H1 (cell line): ENCODE data around the gene TRIM62. TPM values are rescaled to one million over a fixed set of nuclear protein-coding genes. Genes with fewer than 3 reads are reported as not detected.

Source experiments
- CTCF ChIA-PET: fragments of 300-600 bp; sonication (Branson Sonifier 250); formaldehyde crosslinking; loops from one replicate; lab custom pipeline; 2021; ENCODE audit not compliant: partially characterized antibody; lab: Charles Lee
- POLR2A ChIA-PET: fragments of 300-600 bp; sonication (Branson Sonifier 250); formaldehyde crosslinking; loops from one replicate; lab custom pipeline; 2021; ENCODE audit warnings: inconsistent platforms; ENCODE audit not compliant: partially characterized antibody; lab: Charles Lee
- DNase-seq, 2 experiments: peaks; one replicate each; pipeline versions ENCODE4 v3.0.0 to v3.0.0-alpha.2; 2010 to 2022; ENCODE audit warnings: low spot score in 2 of 2, low read depth in 1 of 2, mixed read lengths in 1 of 2
- FAIRE-seq: peaks from 2 replicates; lab custom pipeline; 2011; peaks lifted over from hg19 to GRCh38; lab: Jason Lieb, UNC
- H2AFZ ChIP-seq: 2 replicates; pipeline ENCODE4 v1.8.1; 2012; ENCODE audit warnings: low read length, inconsistent platforms
- H2AK5ac ChIP-seq: 2 replicates; pipeline ENCODE4 v1.6.1; 2013; ENCODE audit warnings: low read depth, low read length
- H2BK120ac ChIP-seq: replicated peaks from 2 replicates; pipeline ENCODE3; 2013; ENCODE audit warnings: low read depth, low read length, inconsistent platforms
- H2BK12ac ChIP-seq: 2 replicates; pipeline ENCODE4 v1.6.1; 2013; ENCODE audit warnings: low read depth, low read length
- H2BK15ac ChIP-seq: 2 replicates; pipeline ENCODE4 v1.6.1; 2013; ENCODE audit warnings: low read length
- H2BK20ac ChIP-seq: 2 replicates; pipeline ENCODE4 v1.6.1; 2013; ENCODE audit warnings: low read length
- H2BK5ac ChIP-seq: 2 replicates; pipeline ENCODE4 v1.6.1; 2013; ENCODE audit warnings: low read depth, low read length
- H3K14ac ChIP-seq: 2 replicates; pipeline ENCODE4 v1.6.1; 2013; ENCODE audit warnings: inconsistent platforms; ENCODE audit not compliant: insufficient read length
- H3K18ac ChIP-seq: 2 replicates; pipeline ENCODE4 v1.6.1; 2013; ENCODE audit warnings: low read length; ENCODE audit errors: extremely low read depth
- H3K23ac ChIP-seq: 2 replicates; pipeline ENCODE4 v1.6.1; 2013; ENCODE audit warnings: inconsistent platforms; ENCODE audit not compliant: insufficient read length
- H3K23me2 ChIP-seq: 2 replicates; pipeline ENCODE4 v1.6.1; 2013; ENCODE audit warnings: low read depth, low read length
- H3K27ac ChIP-seq: 2 replicates; pipeline ENCODE4 v1.6.1; 2011; ENCODE audit warnings: low read depth, low read length, inconsistent platforms
- H3K27me3 ChIP-seq, 4 experiments: replicated peaks in 1 of 4; 1 replicate in 1 of 4; 2 replicates in 3 of 4; pipeline versions ENCODE4 v1.6.1 to v1.8.1; 2011 to 2013; ENCODE audit warnings: low read length in 3 of 4, mild to moderate bottlenecking in 3 of 4, inconsistent platforms in 2 of 4, mixed read lengths in 2 of 4, moderate library complexity in 1 of 4; ENCODE audit not compliant: control insufficient read depth in 3 of 4, insufficient read depth in 3 of 4; ENCODE audit errors: extremely low read depth in 1 of 4
- H3K36me3 ChIP-seq, 4 experiments: 2 replicates each; pipeline versions ENCODE4 v1.6.1 to v1.8.1; 2011 to 2013; ENCODE audit warnings: mild to moderate bottlenecking in 4 of 4, low read length in 3 of 4, moderate library complexity in 2 of 4, control low read depth in 1 of 4, inconsistent platforms in 1 of 4; ENCODE audit not compliant: insufficient read depth in 4 of 4, control insufficient read depth in 2 of 4
- H3K4ac ChIP-seq: replicated peaks from 2 replicates; pipeline ENCODE3; 2013; ENCODE audit warnings: low read length, low read depth, mixed read lengths, inconsistent platforms; ENCODE audit not compliant: insufficient read length
- H3K4me1 ChIP-seq, 4 experiments: replicated peaks in 1 of 4; 1 replicate in 1 of 4; 2 replicates in 3 of 4; pipeline versions ENCODE4 v1.6.1 to v1.8.1; 2011 to 2013; ENCODE audit warnings: low read length in 3 of 4, inconsistent platforms in 2 of 4, mixed read lengths in 1 of 4; ENCODE audit not compliant: insufficient read depth in 4 of 4, control insufficient read depth in 3 of 4
- H3K4me2 ChIP-seq, 2 experiments: 2 replicates each; pipeline versions ENCODE4 v1.6.1 to v1.8.1; 2011 to 2013; ENCODE audit warnings: low read depth in 2 of 2, low read length in 2 of 2, control low read depth in 1 of 2, inconsistent platforms in 1 of 2, mild to moderate bottlenecking in 1 of 2; ENCODE audit not compliant: insufficient read depth in 1 of 2
- H3K4me3 ChIP-seq, 4 experiments: fragments of 200-600, 300-600 bp in 1 of 4; sonication (generic), shearing (Covaris generic), sonication (Bioruptor Twin) in 1 of 4; 2 replicates each; pipeline versions ENCODE4 v1.5.1 to v1.8.1; 2011 to 2016; ENCODE audit warnings: low read length in 4 of 4, low read depth in 3 of 4, control low read depth in 2 of 4, inconsistent platforms in 2 of 4, mild to moderate bottlenecking in 2 of 4, mixed read lengths in 1 of 4, moderate library complexity in 1 of 4; ENCODE audit not compliant: insufficient read depth in 2 of 4; ENCODE audit errors: extremely low read depth in 1 of 4
- H3K56ac ChIP-seq: replicated peaks from 2 replicates; pipeline ENCODE3; 2013; ENCODE audit warnings: low read depth, mild to moderate bottlenecking, mixed read lengths, low read length, inconsistent platforms; ENCODE audit not compliant: insufficient read length
- H3K79me1 ChIP-seq: 2 replicates; pipeline ENCODE4 v1.6.1; 2013; ENCODE audit warnings: low read depth, low read length, control low read depth
- H3K79me2 ChIP-seq, 2 experiments: 2 replicates each; pipeline versions ENCODE4 v1.6.1 to v1.8.1; 2012 to 2013; ENCODE audit warnings: low read length in 2 of 2, mild to moderate bottlenecking in 2 of 2, inconsistent platforms in 1 of 2; ENCODE audit not compliant: insufficient read depth in 2 of 2, control insufficient read depth in 1 of 2
- H3K9ac ChIP-seq, 4 experiments: replicated peaks in 1 of 4; 1 replicate in 1 of 4; 2 replicates in 3 of 4; pipeline versions ENCODE4 v1.6.1 to v1.8.1; 2011 to 2013; ENCODE audit warnings: low read depth in 3 of 4, low read length in 3 of 4, control low read depth in 2 of 4, mild to moderate bottlenecking in 2 of 4, moderate library complexity in 2 of 4, inconsistent platforms in 1 of 4; ENCODE audit errors: extremely low read depth in 1 of 4
- H3K9me3 ChIP-seq, 2 experiments: 2 replicates each; pipeline versions ENCODE4 v1.6.1 to v1.8.1; 2012 to 2013; ENCODE audit warnings: mild to moderate bottlenecking in 2 of 2, moderate library complexity in 2 of 2, control low read depth in 1 of 2, inconsistent platforms in 1 of 2, low read depth in 1 of 2, low read length in 1 of 2, mixed read lengths in 1 of 2; ENCODE audit not compliant: insufficient read depth in 2 of 2
- H4K20me1 ChIP-seq, 2 experiments: replicated peaks in 1 of 2; 2 replicates each; pipeline versions ENCODE3 to v1.8.1; 2011 to 2013; ENCODE audit warnings: inconsistent platforms in 2 of 2, low read length in 2 of 2, mild to moderate bottlenecking in 1 of 2; ENCODE audit not compliant: insufficient read depth in 2 of 2, control insufficient read depth in 1 of 2
- H4K5ac ChIP-seq: 2 replicates; pipeline ENCODE4 v1.6.1; 2013; ENCODE audit warnings: low read length, low read depth, mixed read lengths, inconsistent platforms; ENCODE audit not compliant: insufficient read length
- H4K8ac ChIP-seq: 2 replicates; pipeline ENCODE4 v1.8.0; 2013; ENCODE audit warnings: mild to moderate bottlenecking, moderate library complexity, low read length, inconsistent platforms; ENCODE audit not compliant: insufficient read depth; ENCODE audit errors: extremely low read depth
- H4K91ac ChIP-seq: replicated peaks from 2 replicates; pipeline ENCODE3; 2013; ENCODE audit warnings: low read length, mixed read lengths, inconsistent platforms; ENCODE audit not compliant: insufficient read length
- BRCA1 ChIP-seq: IDR thresholded peaks from 2 replicates; pipeline ENCODE4 v1.6.1; 2012; ENCODE audit warnings: low read depth, low read length, improper control_type of control experiment
- CEBPB ChIP-seq: IDR thresholded peaks from 2 replicates; pipeline ENCODE4 v1.6.1; 2012; ENCODE audit warnings: low read depth, low read length
- CHD1 ChIP-seq: IDR thresholded peaks from 2 replicates; pipeline ENCODE4 v1.6.1; 2012; ENCODE audit warnings: low read depth, low read length, improper control_type of control experiment
- CTBP2 ChIP-seq: IDR thresholded peaks from 2 replicates; pipeline ENCODE4 v1.7.0; 2011; ENCODE audit warnings: borderline replicate concordance, mild to moderate bottlenecking, moderate library complexity, mixed read lengths, low read length; ENCODE audit not compliant: insufficient read depth, insufficient read length
- E2F6 ChIP-seq: IDR thresholded peaks from 2 replicates; pipeline ENCODE4 v1.6.1; 2012; ENCODE audit warnings: inconsistent platforms
- PHF8 ChIP-seq: fragments of 200-600 bp; sonication (generic); conservative IDR thresholded peaks from 2 replicates; pipeline ENCODE4 v1.7.1; 2012; ENCODE audit warnings: low read depth, mild to moderate bottlenecking, inconsistent platforms, low read length, moderate library complexity
- POU5F1 ChIP-seq: IDR thresholded peaks from 2 replicates; pipeline ENCODE4 v1.6.1; 2011; ENCODE audit warnings: low read depth, mild to moderate bottlenecking, low read length, moderate library complexity
- RBBP5 ChIP-seq: IDR thresholded peaks from 2 replicates; pipeline ENCODE4 v1.7.1; 2012; ENCODE audit warnings: low read depth, mild to moderate bottlenecking, inconsistent platforms, low read length, moderate library complexity, borderline replicate concordance
- SAP30 ChIP-seq: fragments of 300-600 bp; sonication (generic); IDR thresholded peaks from 2 replicates; pipeline ENCODE4 v1.7.1; 2012; ENCODE audit warnings: low read length, moderate library complexity, mild to moderate bottlenecking, inconsistent platforms; ENCODE audit not compliant: insufficient read depth, insufficient replicate concordance
- YY1 ChIP-seq: IDR thresholded peaks from 2 replicates; pipeline ENCODE4 v1.6.1; 2011; ENCODE audit warnings: low read depth, mild to moderate bottlenecking, low read length
- WGBS, 2 experiments: shearing (Covaris generic) in 1 of 2; methylation state at CpG; one replicate each; pipeline versions ENCODE4 v1.1.6 to v1.1.7; 2013 to 2015; ENCODE audit warnings: low lambda C conversion rate in 2 of 2, mixed read lengths in 2 of 2, inconsistent platforms in 1 of 2, low coverage in 1 of 2, missing lambda C conversion rate in 1 of 2; ENCODE audit not compliant: insufficient replicate concordance in 2 of 2, insufficient coverage in 1 of 2, insufficient read length in 1 of 2; ENCODE audit errors: extremely low coverage in 1 of 2, missing lambda C conversion rate in 1 of 2; 5-methylcytosine and 5-hydroxymethylcytosine counted together
- polyA plus RNA-seq, 7 experiments: library from polyadenylated mRNA; depleted of rRNA in 3 of 7; stranded (reverse) in 5 of 7; unstranded in 2 of 7; fragments of >200 nt in 5 of 7; fragments of 200-250 nt in 2 of 7; gene quantifications; 1 replicate in 5 of 7; 2 replicates in 1 of 7; 4 replicates in 1 of 7; pipeline versions ENCODE4 v1.2.1 to v1.2.3, GENCODE V29; 2011 to 2013; ENCODE audit warnings: missing spikeins in 2 of 7, mixed read lengths in 2 of 7
- total RNA-seq: library from RNA; stranded (reverse); fragmentation: NEBNext Ultra II Directional; extraction: Animal tissue kit (Norgen Biotek cat#: 25700); gene quantifications from 2 replicates; pipeline ENCODE4 v1.2.1, GENCODE V29; 2021

Gene TRIM62
- total and polyA plus RNA-seq, 2 of the 8 experiments (the other 6 are each of a cell fraction or from before 2014, with no cell fraction given) = 6.3 to 10.8 TPM

GRCh38 chr1:33152685-33153432, 29.0 kb downstream of the TRIM62 start:
- no peaks in the 10 kb centered on the region for H3K79me2 ChIP-seq
- no peak overlapping the region for H3K23ac ChIP-seq
- H2BK20ac ChIP-seq = peak overlapping the region; percentile 94; the same call in 1 of the 2 replicates
- peak overlapping the region; percentile 9 to 30; a peak in 3 of 4 replicates for H3K4me2 ChIP-seq
- H2BK120ac ChIP-seq = peak overlapping the region; percentile 78
- CTCF ChIA-PET = interaction anchor here (0.9 to 4.7 kb wide), 8 partner anchors 9 to 143 kb away, joined by 3 to 47 read pairs (median 4); no protein-coding TSS in a partner anchor
- no peaks in the 10 kb centered on the region for H3K9me3 ChIP-seq
- H3K23me2 ChIP-seq = no peaks in the 10 kb centered on the region
- DNase-seq (peak; percentile 46 to 70), FAIRE-seq (peak; percentile 45)
- WGBS, 2 experiments = 19% methylated on average over 2 of the region's 2 CpGs; no CpG with 5 or more reads in 1 of the 2 experiments
- H3K27ac ChIP-seq = 0 out of 2 replicates have a peak overlapping the region, but pooled peaks have one; percentile 26
- H4K8ac ChIP-seq = 0 out of 2 replicates have a peak overlapping the region, but pooled peaks have one; percentile 39
- peak overlapping the region; percentile 95; the same call in 1 of the 2 replicates for H3K18ac ChIP-seq
- no peaks in the 10 kb centered on the region for H3K36me3 ChIP-seq
- H3K4me3 ChIP-seq = peak overlapping the region in 2 of 4 experiments; percentile 2 to 14; a peak in 1 of 8 replicates
- H2AFZ ChIP-seq = no peak overlapping the region
- peak overlapping the region; percentile 36 for H4K91ac ChIP-seq
- H2BK15ac ChIP-seq = peak overlapping the region; percentile 53; the same call in 1 of the 2 replicates
- peak overlapping the region; percentile 17 for H3K56ac ChIP-seq
- no peaks in the 10 kb centered on the region for H3K79me1 ChIP-seq
- peak overlapping the region; percentile 75; the same call in 1 of the 2 replicates for H2AK5ac ChIP-seq
- H2BK12ac ChIP-seq = peak overlapping the region; percentile 95; the same call in 1 of the 2 replicates
- H4K5ac ChIP-seq = no peak overlapping the region
- peaks cover 16 to 30% (median 19%) of the 10 kb centered on the region in 4 experiments for H3K4me1 ChIP-seq
- POLR2A ChIA-PET = interaction anchor here (0.5 to 4.5 kb wide), 6 partner anchors 11 to 228 kb away, joined by 3 to 23 read pairs (median 4); no protein-coding TSS in a partner anchor
- no peak overlapping the region for H3K14ac ChIP-seq
- no peak overlapping the region for H3K4ac ChIP-seq
- H2BK5ac ChIP-seq = peak overlapping the region; percentile 93
- no peaks in the 10 kb centered on the region for H3K27me3 ChIP-seq
- H4K20me1 ChIP-seq = no peaks in the 10 kb centered on the region
- no peak overlapping the region; a peak in 1 of 7 replicates for H3K9ac ChIP-seq
- TF ChIP-seq CTBP2 (no peak), YY1 (no peak), POU5F1 (no peak), E2F6 (no peak), SAP30 (no peak), CHD1 (no peak), PHF8 (no peak), BRCA1 (no peak), RBBP5 (0 out of 2 replicates have a peak, but pooled peaks have one; percentile 39), CEBPB (no peak)
